Thyroid gland (tissue), 4 donors: ENCODE data around the gene PTPRG.

Source experiments
- CTCF ChIP-seq, 6 experiments: fragments of 200-600 bp in 3 of 6; fragments of 450-650 bp in 3 of 6; sonication (generic) in 3 of 6; IDR thresholded peaks; one replicate each; pipeline ENCODE4 v1.5.1; 2016 to 2019; ENCODE audit warnings: antibody characterized with exemption in 6 of 6, mild to moderate bottlenecking in 2 of 6, inconsistent platforms in 1 of 6, moderate library complexity in 1 of 6
- POLR2A ChIP-seq, 2 donors: fragments of 450-650 bp; IDR thresholded peaks; one replicate each; pipeline ENCODE4 v1.6.1; 2017; ENCODE audit warnings: antibody characterized with exemption in 2 of 2, mild to moderate bottlenecking in 2 of 2, moderate library complexity in 1 of 2

GRCh38 chr3:61699622-61700021 lies 138.3 kb downstream of the PTPRG start:
- no peak for TF ChIP-seq CTCF (IDR thresholded peaks at IDR 0.05)
- no peak for TF ChIP-seq POLR2A (IDR thresholded peaks at IDR 0.05)
